DOHH2 (cell line): ENCODE measurements around the gene PIAS3.

Experiments
- H3F3A ChIP-seq: fragments of 200-600 bp; sonication (generic), shearing (Covaris generic); 2 replicates; pipeline ENCODE4 v1.6.0; 2016; ENCODE audit warnings: antibody characterized with exemption, mild to moderate bottlenecking; ENCODE audit not compliant: control insufficient read depth, insufficient read depth
- H3K27ac ChIP-seq: fragments of 200-600 bp; sonication (generic); 2 replicates; pipeline ENCODE4 v1.5.1; 2014; ENCODE audit warnings: low read depth, mild to moderate bottlenecking, low read length, moderate library complexity
- H3K27me3 ChIP-seq: fragments of 200-600 bp; sonication (generic); 2 replicates; pipeline ENCODE4 v1.6.1; 2014; ENCODE audit warnings: mild to moderate bottlenecking, low read length, mixed read lengths; ENCODE audit not compliant: control insufficient read depth
- H3K36me3 ChIP-seq: fragments of 200-600 bp; sonication (generic); 2 replicates; pipeline ENCODE4 v1.6.1; 2014; ENCODE audit warnings: mild to moderate bottlenecking, low read length, moderate library complexity, mixed read lengths; ENCODE audit not compliant: control insufficient read depth
- H3K4me1 ChIP-seq: fragments of 200-600 bp; sonication (generic); 2 replicates; pipeline ENCODE4 v1.6.1; 2014; ENCODE audit warnings: mild to moderate bottlenecking, low read length, mixed read lengths; ENCODE audit not compliant: control insufficient read depth
- H3K4me2 ChIP-seq: fragments of 200-600 bp; sonication (generic); 2 replicates; pipeline ENCODE4 v1.6.0; 2014; ENCODE audit warnings: mild to moderate bottlenecking, low read length, moderate library complexity
- H3K4me3 ChIP-seq: fragments of 200-600 bp; sonication (generic); 2 replicates; pipeline ENCODE4 v1.5.1; 2014; ENCODE audit warnings: mild to moderate bottlenecking, low read length, mixed read lengths
- H3K79me2 ChIP-seq: fragments of 200-600 bp; sonication (generic); 2 replicates; pipeline ENCODE4 v1.6.1; 2014; ENCODE audit warnings: mild to moderate bottlenecking, low read length, mixed read lengths; ENCODE audit not compliant: control insufficient read depth
- H3K9me2 ChIP-seq: fragments of 200-600 bp; sonication (generic); replicated peaks from 2 replicates; pipeline ENCODE4 v1.6.1; 2014; ENCODE audit warnings: mild to moderate bottlenecking, low read length, mixed read lengths; ENCODE audit not compliant: control insufficient read depth
- H3K9me3 ChIP-seq: fragments of 200-600 bp; sonication (generic); 2 replicates; pipeline ENCODE4 v1.6.1; 2014; ENCODE audit warnings: antibody characterized with exemption, low read length, mixed read lengths; ENCODE audit not compliant: control insufficient read depth, insufficient read depth
- H4K20me1 ChIP-seq: fragments of 200-600 bp; sonication (generic); 2 replicates; pipeline ENCODE4 v1.6.0; 2014; ENCODE audit warnings: low read depth, mild to moderate bottlenecking, antibody characterized with exemption, low read length, moderate library complexity; ENCODE audit not compliant: control insufficient read depth, insufficient read depth
- CTCF ChIP-seq: fragments of 200-600 bp; sonication (generic); IDR thresholded peaks from one replicate; pipeline ENCODE4 v1.5.1; 2014; ENCODE audit warnings: antibody characterized with exemption, mild to moderate bottlenecking, low read depth, low read length; ENCODE audit not compliant: poor library complexity, severe bottlenecking
- EZH2phosphoT487 ChIP-seq: fragments of 200-600 bp; sonication (generic); IDR thresholded peaks from 2 replicates; pipeline ENCODE4 v1.6.1; 2017; ENCODE audit warnings: borderline replicate concordance, mild to moderate bottlenecking, antibody characterized with exemption, low read length, moderate library complexity, mixed read lengths

The PIAS3 gene

GRCh38 chr1:145846201-145846612 lies 12.7 kb downstream of the PIAS3 start:
- Histone ChIP-seq H3K9me3 (no peaks in the 10 kb centered on the region), H3K9me2 (no peaks in the 10 kb centered on the region), H3F3A (peaks cover 30% of the 10 kb centered on the region), H3K4me2 (peak overlapping the region; percentile 100), H3K36me3 (peaks cover 39% of the 10 kb centered on the region), H3K27me3 (no peaks in the 10 kb centered on the region), H3K27ac (peak overlapping the region; percentile 84), H3K4me1 (peaks cover 30% of the 10 kb centered on the region), H3K4me3 (peak overlapping the region; percentile 90), H3K79me2 (no peaks in the 10 kb centered on the region), H4K20me1 (no peaks in the 10 kb centered on the region)
- TF ChIP-seq EZH2phosphoT487 (no peak), CTCF (peak; percentile 68)

GRCh38 chr1:145845514-145846161 lies 13.2 kb downstream of the PIAS3 start, which contains the start of gene NUDT17:
NUDT17 (plus strand) TSS chr1:145845630; CDS start chr1:145845641, 11 bp downstream.
- Histone ChIP-seq H3K4me3 (peak within 1 kb of the TSS; percentile 90), H4K20me1 (no peaks in the 10 kb centered on the region), H3K4me1 (peaks cover 30% of the 10 kb centered on the region), H3K27me3 (no peaks in the 10 kb centered on the region), H3K79me2 (no peaks in the 10 kb centered on the region), H3K27ac (peak within 1 kb of the TSS; percentile 84), H3K9me2 (no peaks in the 10 kb centered on the region), H3K4me2 (peak within 1 kb of the TSS; percentile 100), H3K9me3 (no peaks in the 10 kb centered on the region), H3K36me3 (peaks cover 45% of the 10 kb centered on the region), H3F3A (peaks cover 32% of the 10 kb centered on the region)
- TF ChIP-seq EZH2phosphoT487 (no peak), CTCF (peak; percentile 98)

- Histone ChIP-seq H3K4me2 (peak overlapping the region; percentile 100), H3K79me2 (no peaks in the 10 kb centered on the region), H4K20me1 (no peaks in the 10 kb centered on the region), H3K9me3 (no peaks in the 10 kb centered on the region), H3F3A (peaks cover 35% of the 10 kb centered on the region), H3K9me2 (no peaks in the 10 kb centered on the region), H3K27me3 (no peaks in the 10 kb centered on the region), H3K4me3 (peak overlapping the region; percentile 90), H3K4me1 (peaks cover 30% of the 10 kb centered on the region), H3K27ac (peak overlapping the region; percentile 84), H3K36me3 (peaks cover 50% of the 10 kb centered on the region)
- TF ChIP-seq EZH2phosphoT487: no peak
- TF ChIP-seq CTCF: no peak
These were observed 13.8 kb downstream of the PIAS3 start for GRCh38 chr1:145845144-145845513.
